Large intestine (tissue), 12 donors: Measurements from ENCODE around the gene FN3K. TPM values are rescaled to one million over a fixed set of nuclear protein-coding genes. Genes with fewer than 3 reads are reported as not detected.

Experiments
- DNase-seq, 2 donors: peaks; one replicate each; pipeline versions ENCODE4 v3.0.0 to v3.0.0-alpha.2; 2013
- H3K27ac ChIP-seq: one replicate; pipeline ENCODE4 v1.5.1; 2013; ENCODE audit warnings: low read length
- H3K27me3 ChIP-seq: 2 replicates; pipeline ENCODE4 v1.6.1; 2013; ENCODE audit warnings: low read length; ENCODE audit not compliant: control insufficient read depth, insufficient read depth
- H3K36me3 ChIP-seq: 2 replicates; pipeline ENCODE4 v1.6.1; 2013; ENCODE audit warnings: low read length; ENCODE audit not compliant: control insufficient read depth, insufficient read depth
- H3K4me1 ChIP-seq: one replicate; pipeline ENCODE4 v1.6.1; 2013; ENCODE audit warnings: low read length; ENCODE audit not compliant: control insufficient read depth, insufficient read depth
- H3K4me3 ChIP-seq: one replicate; pipeline ENCODE4 v1.5.1; 2013; ENCODE audit warnings: low read length
- H3K9me3 ChIP-seq: one replicate; pipeline ENCODE4 v1.6.1; 2013; ENCODE audit warnings: mild to moderate bottlenecking, low read depth, low read length, moderate library complexity; ENCODE audit not compliant: control insufficient read depth
- WGBS: methylation state at CpG from one replicate; pipeline ENCODE4 v1.1.5; 2013; ENCODE audit warnings: low lambda C conversion rate; ENCODE audit not compliant: insufficient coverage; 5-methylcytosine and 5-hydroxymethylcytosine counted together
- long read RNA-seq, 11 donors: transcript quantifications; one replicate each; lab custom pipeline, GENCODE V29; 2026
- polyA plus RNA-seq: library from polyadenylated mRNA; unstranded; fragments of 120-200 nt; gene quantifications from one replicate; pipeline ENCODE4 v1.2.1, GENCODE V29; 2013

Gene FN3K
- 244 TPM for polyA plus RNA-seq
- long read RNA-seq, donor 1, transcript FN3K-201 (6 exons, 1,434 nt), result major isoform, 54 of 62 reads
- long read RNA-seq, donor 1, partial matches to known transcripts, result 5 of 62 reads
- long read RNA-seq, donor 1, other reads (novel, unspliced or antisense), result 0 of 62 reads
- long read RNA-seq, donor 2, transcript FN3K-201 (6 exons, 1,434 nt), result major isoform, 62 of 91 reads
- long read RNA-seq, donor 2, partial matches to known transcripts, result 24 of 91 reads
- long read RNA-seq, donor 2, other reads (novel, unspliced or antisense), result 0 of 91 reads
- long read RNA-seq, donor 3, result 0 reads
- long read RNA-seq, donor 4, transcript FN3K-201 (6 exons, 1,434 nt), result major isoform, 6 of 6 reads
- long read RNA-seq, donor 4, partial matches to known transcripts, result 0 of 6 reads
- long read RNA-seq, donor 4, other reads (novel, unspliced or antisense), result 0 of 6 reads
- long read RNA-seq, donor 5, transcript FN3K-201 (6 exons, 1,434 nt), result major isoform, 18 of 20 reads
- long read RNA-seq, donor 5, partial matches to known transcripts, result 0 of 20 reads
- long read RNA-seq, donor 5, other reads (novel, unspliced or antisense), result 0 of 20 reads
- long read RNA-seq, donor 6, transcript FN3K-201 (6 exons, 1,434 nt), result major isoform, 70 of 105 reads
- long read RNA-seq, donor 6, partial matches to known transcripts, result 34 of 105 reads
- long read RNA-seq, donor 6, other reads (novel, unspliced or antisense), result 0 of 105 reads
- long read RNA-seq, donor 7, transcript FN3K-201 (6 exons, 1,434 nt), result major isoform, 8 of 8 reads
- long read RNA-seq, donor 7, partial matches to known transcripts, result 0 of 8 reads
- long read RNA-seq, donor 7, other reads (novel, unspliced or antisense), result 0 of 8 reads
- long read RNA-seq, donor 8, transcript FN3K-201 (6 exons, 1,434 nt), result major isoform, 84 of 121 reads
- long read RNA-seq, donor 8, partial matches to known transcripts, result 36 of 121 reads
- long read RNA-seq, donor 8, other reads (novel, unspliced or antisense), result 0 of 121 reads
- long read RNA-seq, donor 9, transcript FN3K-201 (6 exons, 1,434 nt), result major isoform, 18 of 21 reads
- long read RNA-seq, donor 9, partial matches to known transcripts, result 0 of 21 reads
- long read RNA-seq, donor 9, other reads (novel, unspliced or antisense), result 0 of 21 reads
- long read RNA-seq, donor 10, transcript FN3K-201 (6 exons, 1,434 nt), result major isoform, 49 of 63 reads
- long read RNA-seq, donor 10, partial matches to known transcripts, result 14 of 63 reads
- long read RNA-seq, donor 10, other reads (novel, unspliced or antisense), result 0 of 63 reads
- long read RNA-seq, donor 11, transcript FN3K-201 (6 exons, 1,434 nt), result major isoform, 37 of 38 reads
- long read RNA-seq, donor 11, partial matches to known transcripts, result 0 of 38 reads
- long read RNA-seq, donor 11, other reads (novel, unspliced or antisense), result 0 of 38 reads

DNA sequence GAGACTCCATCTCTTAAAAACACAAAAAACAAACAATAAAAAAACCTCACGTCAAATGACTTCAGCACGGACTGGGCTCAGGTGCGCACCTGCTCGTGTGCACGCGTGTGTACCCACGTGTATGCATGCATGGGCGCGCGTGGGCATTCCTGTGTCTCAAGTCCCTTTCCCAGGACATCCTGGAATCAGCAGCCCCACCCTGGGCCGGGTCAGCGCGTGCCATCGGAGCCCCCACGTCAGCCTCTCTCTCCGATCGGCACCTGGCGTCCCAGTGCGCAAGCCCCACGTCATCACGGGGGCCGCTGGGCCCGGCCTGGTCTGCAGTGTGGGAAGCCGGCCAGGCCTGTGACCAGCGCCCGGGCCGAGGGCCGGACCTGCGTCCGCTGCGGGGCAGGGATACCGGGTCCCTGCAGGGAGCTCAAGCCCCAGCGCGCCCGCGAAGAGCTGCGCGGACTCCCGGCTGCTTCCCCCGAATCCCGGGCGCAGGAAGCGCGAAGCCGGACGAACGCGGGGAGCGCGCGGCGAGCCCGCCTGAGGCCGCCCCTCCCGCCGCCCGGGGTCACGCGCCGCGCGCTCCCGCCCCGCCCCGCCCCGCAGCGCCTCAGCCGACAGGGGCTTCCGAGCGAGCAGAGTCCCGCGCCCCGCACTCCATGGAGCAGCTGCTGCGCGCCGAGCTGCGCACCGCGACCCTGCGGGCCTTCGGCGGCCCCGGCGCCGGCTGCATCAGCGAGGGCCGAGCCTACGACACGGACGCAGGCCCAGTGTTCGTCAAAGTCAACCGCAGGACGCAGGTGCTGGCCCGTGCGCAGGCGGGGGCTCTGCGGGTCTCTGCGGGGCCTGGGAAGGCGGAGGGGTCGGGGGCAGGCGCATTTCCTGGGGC lies at the start of gene FN3K:
FN3K (plus strand) TSS at position 629 of the 880 bp plus-strand sequence; CDS start at position 651, 22 bp downstream.
- Histone ChIP-seq H3K9me3 (peaks cover 14% of the 10 kb centered on the region), H3K36me3 (peaks cover 35% of the 10 kb centered on the region), H3K4me1 (peaks cover 10% of the 10 kb centered on the region), H3K27ac (peak within 1 kb of the TSS; percentile 91), H3K4me3 (peak within 1 kb of the TSS; percentile 76), H3K27me3 (no peaks in the 10 kb centered on the region)
- WGBS, result no CpG with 5 or more reads among the region's 101 CpGs
- peak; percentile 71 to 90 for DNase-seq

DNA sequence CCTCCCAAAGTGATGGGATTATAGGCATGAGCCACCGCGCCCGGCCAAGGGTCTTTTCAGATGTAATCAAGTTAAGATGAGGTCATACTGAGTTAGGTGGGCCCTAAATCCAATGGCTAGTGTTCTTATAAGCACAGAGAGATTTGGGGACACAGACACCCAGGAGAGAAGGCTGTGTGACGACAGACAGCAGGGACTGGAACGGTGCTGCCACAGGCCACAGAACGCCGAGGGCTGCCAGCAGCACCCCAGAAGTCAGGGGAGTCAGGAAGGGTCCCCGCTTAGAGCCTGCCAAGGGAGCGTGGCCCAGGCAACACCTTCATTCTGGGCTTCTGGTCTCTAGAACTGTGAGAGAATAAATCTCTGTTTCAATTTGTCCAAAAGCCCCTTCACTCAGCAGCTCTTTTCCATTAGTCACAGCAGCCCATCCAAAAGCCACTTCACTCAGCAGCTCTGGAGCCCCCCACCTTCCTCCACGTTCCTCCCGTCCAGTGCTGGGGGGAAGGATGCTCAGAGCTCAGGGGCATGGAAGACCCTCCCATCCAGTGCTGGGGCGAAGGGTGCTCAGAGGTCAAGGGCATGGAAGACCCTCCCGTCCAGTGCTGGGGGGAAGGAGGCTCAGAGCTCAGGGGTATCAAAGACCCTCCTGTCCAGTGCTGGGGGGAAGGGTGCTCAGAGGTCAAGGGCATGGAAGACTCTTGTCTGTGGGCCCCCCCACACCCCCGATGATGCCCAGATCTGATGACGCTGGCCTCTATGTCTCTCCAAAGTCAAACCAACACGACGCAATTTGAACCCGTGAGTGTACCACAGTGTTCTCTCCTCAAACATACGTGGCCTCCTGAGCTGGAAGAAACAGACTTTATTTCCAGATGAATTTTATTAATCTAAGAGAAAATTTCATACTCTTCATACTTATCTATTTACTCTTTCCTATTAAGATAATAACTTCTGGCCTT lies 48.8 kb upstream of the FN3K start:
- H3K4me1 ChIP-seq, result peaks cover 7% of the 10 kb centered on the region
- peaks cover 3% of the 10 kb centered on the region for H3K9me3 ChIP-seq

DNA sequence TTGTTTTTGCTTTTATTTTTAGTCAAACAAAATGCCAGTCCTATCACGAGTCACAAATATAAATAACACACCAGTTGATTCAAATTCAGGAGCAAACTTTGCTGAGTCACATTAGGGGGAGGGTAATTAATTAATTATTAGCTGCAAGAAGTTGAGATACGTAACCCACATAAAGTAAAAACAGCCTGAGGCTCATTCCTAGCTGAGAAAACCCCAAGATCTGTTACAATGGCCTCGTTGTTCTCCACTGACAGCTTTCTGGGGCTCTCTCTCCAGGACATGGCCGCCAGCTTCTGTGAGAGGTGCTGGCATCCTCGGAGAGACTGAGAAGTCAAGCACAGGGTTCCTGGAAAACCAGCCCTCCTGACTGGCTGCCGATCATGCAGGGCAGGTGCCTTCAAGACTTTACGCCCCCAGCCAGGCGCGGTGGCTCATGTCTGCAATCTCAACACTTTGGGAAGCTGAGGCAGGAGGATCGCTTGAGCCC lies 48.0 kb upstream of the FN3K start:
- Histone ChIP-seq H3K27me3 (no peaks in the 10 kb centered on the region), H3K9me3 (no peaks in the 10 kb centered on the region), H3K4me1 (peaks cover 7% of the 10 kb centered on the region), H3K4me3 (no peak overlapping the region), H3K27ac (no peak overlapping the region), H3K36me3 (peaks cover 6% of the 10 kb centered on the region)
- WGBS, result no CpG with 5 or more reads among the region's 10 CpGs
- peak in 1 of 2 donors; percentile 42 for DNase-seq

More for the DNA sequence above, 48.8 kb upstream of the FN3K start:
- no peak for DNase-seq
- peaks cover 6% of the 10 kb centered on the region for H3K36me3 ChIP-seq
- H3K4me3 ChIP-seq, result no peak overlapping the region
- no peaks in the 10 kb centered on the region for H3K27me3 ChIP-seq
- 91% methylated on average over 4 of the region's 19 CpGs for WGBS
- H3K27ac ChIP-seq, result no peak overlapping the region

DNA sequence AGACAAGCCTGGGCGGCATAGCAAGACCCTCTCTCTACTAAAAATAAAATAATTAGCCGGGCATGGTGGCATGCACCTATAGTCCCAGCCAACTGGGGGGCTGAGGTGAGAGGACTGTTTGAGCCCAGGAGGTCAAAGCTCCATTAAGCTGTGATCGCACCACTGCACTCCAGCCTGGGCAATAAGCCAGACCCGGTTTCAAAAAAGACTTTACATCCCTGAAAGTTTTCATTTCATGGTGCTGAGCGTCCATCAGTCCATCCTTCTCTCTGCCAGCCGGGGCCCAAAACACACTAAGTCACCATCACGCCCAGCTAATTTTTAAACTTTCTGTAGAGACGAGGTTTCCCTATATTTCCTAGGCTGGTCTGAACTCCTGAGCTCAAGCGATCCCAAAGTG lies 47.5 kb upstream of the FN3K start:
- WGBS, result no CpG with 5 or more reads among the region's 9 CpGs
- no peaks in the 10 kb centered on the region for H3K9me3 ChIP-seq
- H3K27me3 ChIP-seq, result no peaks in the 10 kb centered on the region
- peaks cover 6% of the 10 kb centered on the region for H3K36me3 ChIP-seq
- H3K4me3 ChIP-seq, result no peak overlapping the region
- H3K4me1 ChIP-seq, result peaks cover 7% of the 10 kb centered on the region
- DNase-seq, result no peak
- no peak overlapping the region for H3K27ac ChIP-seq

DNA sequence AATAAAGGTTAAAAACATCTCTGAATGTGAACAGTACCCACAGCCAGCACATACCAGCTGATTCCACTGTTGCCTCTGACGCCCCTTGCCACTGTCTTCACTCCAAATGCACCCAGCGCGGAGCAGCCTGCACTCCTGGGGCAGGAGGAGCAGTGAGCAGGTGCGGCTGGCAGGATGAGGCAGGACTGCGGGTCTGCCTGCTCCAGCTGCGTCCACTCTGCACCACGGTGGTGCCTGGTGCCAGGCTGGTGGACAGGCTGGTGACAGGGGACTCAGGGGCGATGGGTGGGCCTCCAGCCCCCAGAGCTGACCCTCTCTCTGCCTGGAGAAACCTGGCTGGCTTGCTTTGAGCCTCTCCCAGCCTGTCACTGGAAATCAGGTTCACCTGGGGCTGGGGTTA lies 46.3 kb upstream of the FN3K start:
- Histone ChIP-seq H3K4me3 (no peak overlapping the region), H3K27ac (no peak overlapping the region), H3K4me1 (peaks cover 7% of the 10 kb centered on the region), H3K36me3 (peaks cover 6% of the 10 kb centered on the region), H3K27me3 (no peaks in the 10 kb centered on the region), H3K9me3 (no peaks in the 10 kb centered on the region)
- WGBS, result no CpG with 5 or more reads among the region's 8 CpGs
- DNase-seq, result no peak

DNA sequence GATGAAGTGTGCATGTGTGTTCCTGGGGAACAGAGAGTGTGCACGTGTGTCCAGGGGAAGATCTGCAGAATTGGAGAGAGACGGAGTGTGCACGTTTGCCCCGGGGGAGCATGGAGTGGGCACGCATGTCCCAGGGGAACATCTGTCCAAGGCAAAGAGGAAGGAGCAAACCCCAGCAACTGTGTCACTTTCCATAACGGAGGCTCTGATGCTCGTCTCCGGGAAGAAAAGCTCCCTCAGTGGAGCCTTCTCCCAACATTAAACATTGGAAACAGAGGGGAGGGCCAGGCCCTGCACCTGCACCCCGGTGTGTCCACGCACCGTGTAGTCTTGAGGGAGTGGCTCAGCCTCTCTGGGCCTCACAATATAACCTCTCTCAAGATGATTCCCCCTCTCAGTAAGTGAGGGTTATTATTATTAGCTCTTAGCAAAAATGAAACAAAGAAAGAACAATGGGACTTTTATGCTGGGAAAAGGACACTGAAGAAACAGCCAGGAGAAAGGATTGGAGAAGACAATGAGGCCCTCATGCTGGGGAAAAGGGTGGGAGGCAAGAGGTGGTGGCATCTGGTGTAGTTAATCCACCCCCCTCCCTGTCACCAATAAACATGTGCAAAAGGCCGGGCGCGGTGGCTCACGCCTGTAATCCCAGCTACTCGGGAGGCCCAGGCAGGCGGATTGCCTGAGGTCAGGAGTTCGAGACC lies 44.5 kb upstream of the FN3K start:
- Histone ChIP-seq H3K27ac (no peak overlapping the region), H3K4me3 (no peak overlapping the region), H3K4me1 (no peaks in the 10 kb centered on the region), H3K9me3 (peaks cover 3% of the 10 kb centered on the region), H3K27me3 (no peaks in the 10 kb centered on the region), H3K36me3 (peaks cover 5% of the 10 kb centered on the region)
- no CpG with 5 or more reads among the region's 18 CpGs for WGBS
- DNase-seq, result no peak

DNA sequence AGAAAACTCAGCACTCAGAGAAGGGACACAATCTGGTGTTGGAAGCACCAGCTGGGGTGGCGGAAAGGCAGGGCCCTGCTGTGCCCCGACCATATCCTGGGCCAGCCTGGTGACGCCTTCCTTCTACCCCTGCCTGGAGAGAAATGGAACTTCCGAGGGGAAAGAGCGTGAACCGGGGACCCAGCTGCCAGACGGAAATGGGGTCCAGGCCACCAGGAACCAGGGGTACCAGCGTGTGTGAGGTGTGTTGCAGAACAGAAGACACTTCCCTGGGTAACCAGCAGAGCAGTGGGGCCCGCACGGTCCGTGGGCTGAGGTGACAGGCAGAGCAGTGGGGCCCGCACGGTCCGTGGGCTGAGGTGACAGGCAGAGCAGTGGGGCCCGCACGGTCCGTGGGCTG lies 43.7 kb upstream of the FN3K start:
- H3K9me3 ChIP-seq, result peaks cover 7% of the 10 kb centered on the region
- no peaks in the 10 kb centered on the region for H3K4me1 ChIP-seq
- H3K4me3 ChIP-seq, result no peak overlapping the region
- peaks cover 6% of the 10 kb centered on the region for H3K36me3 ChIP-seq
- DNase-seq, result no peak
- no CpG with 5 or more reads among the region's 17 CpGs for WGBS
- H3K27ac ChIP-seq, result no peak overlapping the region
- no peaks in the 10 kb centered on the region for H3K27me3 ChIP-seq

DNA sequence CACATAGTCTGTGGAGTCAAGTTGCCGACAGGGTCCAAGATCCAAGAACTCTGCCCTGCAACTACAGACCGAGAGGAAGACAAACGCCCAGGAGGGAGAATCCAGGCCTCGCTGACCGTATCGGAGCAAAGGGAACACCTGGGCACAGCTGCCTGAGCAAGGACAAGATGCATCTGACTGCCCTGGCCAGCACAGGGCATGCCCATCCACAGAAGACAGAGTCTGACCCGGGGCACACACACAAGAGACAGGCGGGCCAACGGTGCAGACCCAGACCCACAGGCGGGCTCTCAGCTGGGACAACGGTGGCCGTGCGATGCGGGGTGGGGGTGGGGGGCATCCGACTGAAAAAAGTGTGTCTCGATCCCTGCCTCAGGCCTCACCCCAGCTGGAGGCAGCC lies 43.1 kb upstream of the FN3K start:
- Histone ChIP-seq H3K36me3 (peaks cover 6% of the 10 kb centered on the region), H3K4me1 (peaks cover 5% of the 10 kb centered on the region), H3K27ac (no peak overlapping the region), H3K4me3 (no peak overlapping the region), H3K9me3 (peaks cover 8% of the 10 kb centered on the region), H3K27me3 (peaks cover 2% of the 10 kb centered on the region)
- no CpG with 5 or more reads among the region's 16 CpGs for WGBS
- no peak for DNase-seq
